Liver (tissue), 9 donors: Measurements from ENCODE around the gene NUCKS1. TPM values are rescaled to one million over a fixed set of nuclear protein-coding genes. Genes with fewer than 3 reads are reported as not detected.

ENCODE experiments used
- DNase-seq: peaks from one replicate; pipeline ENCODE4 v3.0.0-alpha.2; 2017; ENCODE audit warnings: low spot score
- H3K27ac ChIP-seq, 2 donors: one replicate each; pipeline ENCODE4 v1.7.0; 2013; ENCODE audit warnings: inconsistent platforms in 2 of 2, low read length in 2 of 2, control low read depth in 1 of 2, low read depth in 1 of 2, mild to moderate bottlenecking in 1 of 2
- H3K27me3 ChIP-seq, 4 donors: one replicate each; pipeline versions ENCODE4 v1.6.1 to v1.7.0; 2013; ENCODE audit warnings: low read length in 3 of 4, inconsistent platforms in 1 of 4, mild to moderate bottlenecking in 1 of 4, moderate library complexity in 1 of 4; ENCODE audit not compliant: control insufficient read depth in 4 of 4, insufficient read depth in 4 of 4
- H3K36me3 ChIP-seq, 4 donors: one replicate each; pipeline versions ENCODE4 v1.6.1 to v1.7.0; 2013; ENCODE audit warnings: low read length in 3 of 4, mild to moderate bottlenecking in 3 of 4, low read depth in 1 of 4, moderate library complexity in 1 of 4; ENCODE audit not compliant: control insufficient read depth in 4 of 4, insufficient read depth in 3 of 4
- H3K4me1 ChIP-seq, 4 donors: one replicate each; pipeline versions ENCODE4 v1.6.1 to v1.7.0; 2013; ENCODE audit warnings: low read length in 3 of 4, mild to moderate bottlenecking in 3 of 4, moderate library complexity in 1 of 4; ENCODE audit not compliant: control insufficient read depth in 4 of 4, insufficient read depth in 4 of 4
- H3K4me3 ChIP-seq, 3 donors: one replicate each; pipeline versions ENCODE4 v1.6.1 to v1.7.0; 2013; ENCODE audit warnings: low read length in 3 of 3, control low read depth in 1 of 3, low read depth in 1 of 3, mild to moderate bottlenecking in 1 of 3
- H3K9ac ChIP-seq, 2 donors: one replicate each; pipeline ENCODE4 v1.7.0; 2013; ENCODE audit warnings: low read length in 2 of 2, mild to moderate bottlenecking in 2 of 2, moderate library complexity in 2 of 2, control low read depth in 1 of 2, low read depth in 1 of 2
- H3K9me3 ChIP-seq, 4 donors: one replicate each; pipeline versions ENCODE4 v1.6.1 to v1.7.0; 2013; ENCODE audit warnings: low read length in 3 of 4; ENCODE audit not compliant: control insufficient read depth in 4 of 4
- ATF3 ChIP-seq: IDR thresholded peaks from 2 replicates; pipeline ENCODE4 v1.6.1; 2016; ENCODE audit warnings: antibody characterized with exemption
- EGR1 ChIP-seq, 2 donors: IDR thresholded peaks; 2 replicates each; pipeline ENCODE4 v1.6.1; 2016 to 2018; ENCODE audit warnings: antibody characterized with exemption in 2 of 2, low read depth in 2 of 2
- FOXA1 ChIP-seq: IDR thresholded peaks from 2 replicates; pipeline ENCODE4 v1.6.1; 2016; ENCODE audit warnings: antibody characterized with exemption
- FOXA2 ChIP-seq: IDR thresholded peaks from 2 replicates; pipeline ENCODE4 v1.6.1; 2016; ENCODE audit warnings: antibody characterized with exemption
- GABPA ChIP-seq, 2 donors: IDR thresholded peaks in 1 of 2; conservative IDR thresholded peaks in 1 of 2; 2 replicates each; pipeline ENCODE4 v1.6.1; 2016; ENCODE audit warnings: antibody characterized with exemption in 2 of 2, mild to moderate bottlenecking in 1 of 2, moderate library complexity in 1 of 2
- HNF4A ChIP-seq, 2 donors: conservative IDR thresholded peaks; 2 replicates each; pipeline ENCODE4 v1.6.1; 2016; ENCODE audit warnings: antibody characterized with exemption in 2 of 2, mild to moderate bottlenecking in 2 of 2
- HNF4G ChIP-seq: IDR thresholded peaks from 2 replicates; pipeline ENCODE4 v1.6.1; 2016; ENCODE audit warnings: antibody characterized with exemption
- JUND ChIP-seq, 2 donors: IDR thresholded peaks; 2 replicates each; pipeline ENCODE4 v1.6.1; 2016; ENCODE audit warnings: antibody characterized with exemption in 2 of 2
- RAD21 ChIP-seq, 2 donors: IDR thresholded peaks; 2 replicates each; pipeline ENCODE4 v1.6.1; 2016; ENCODE audit warnings: antibody characterized with exemption in 2 of 2, mild to moderate bottlenecking in 2 of 2
- REST ChIP-seq: IDR thresholded peaks from 2 replicates; pipeline ENCODE4 v1.6.1; 2016; ENCODE audit warnings: antibody characterized with exemption, mild to moderate bottlenecking
- RXRA ChIP-seq, 2 donors: IDR thresholded peaks; 2 replicates each; pipeline ENCODE4 v1.6.1; 2017 to 2018; ENCODE audit warnings: antibody characterized with exemption in 2 of 2, mild to moderate bottlenecking in 1 of 2
- SP1 ChIP-seq: IDR thresholded peaks from 2 replicates; pipeline ENCODE4 v1.6.1; 2018; ENCODE audit warnings: antibody characterized with exemption, mild to moderate bottlenecking
- TAF1 ChIP-seq: conservative IDR thresholded peaks from 2 replicates; pipeline ENCODE4 v1.6.1; 2016; ENCODE audit warnings: antibody characterized with exemption, mild to moderate bottlenecking
- YY1 ChIP-seq: IDR thresholded peaks from 2 replicates; pipeline ENCODE4 v1.6.1; 2016; ENCODE audit warnings: antibody characterized with exemption, mild to moderate bottlenecking
- ZBTB33 ChIP-seq: IDR thresholded peaks from 2 replicates; pipeline ENCODE4 v1.6.1; 2016; ENCODE audit warnings: antibody characterized with exemption
- WGBS: extraction: QIAGEN DNeasy Blood & Tissue Kit; methylation state at CpG from one replicate; pipeline ENCODE4 v1.1.7; 2013; 5-methylcytosine and 5-hydroxymethylcytosine counted together
- polyA plus RNA-seq, 2 donors: library from polyadenylated mRNA; stranded (reverse) in 1 of 2; unstranded in 1 of 2; fragments of 200-250 nt in 1 of 2; fragments of >200 nt in 1 of 2; fragmentation: Nextera tagmentation in 1 of 2; extraction: Ambion mirVana in 1 of 2; gene quantifications; one replicate each; pipeline versions ENCODE4 v1.2.1 to v1.2.3, GENCODE V29; 2013 to 2015
- total RNA-seq, 2 donors: library from RNA; depleted of rRNA; stranded (reverse); fragments of >200 nt; gene quantifications; one replicate each; pipeline ENCODE4 v1.2.3, GENCODE V29; 2014
- TF ChIP-seq, protein P1 (sequence below): fragments of 150-350 bp; IDR thresholded peaks from 2 replicates; pipeline ENCODE4 v1.5.1; 2017; ENCODE audit warnings: improper control_type of control experiment, low read depth, low read length; ENCODE audit not compliant: missing input control
- TF ChIP-seq, protein P2 (sequence below): IDR thresholded peaks from 2 replicates; pipeline ENCODE4 v1.6.1; 2016; ENCODE audit warnings: antibody characterized with exemption
- donor health status: healthy.
- donor health status: healthy.
- donor health status: healthy.
- donor health status: healthy.
- donor health status: healthy.

The NUCKS1 gene
- total and polyA plus RNA-seq, 4 donors = 27.0 to 86.1 (median 42.6) TPM

DNA sequence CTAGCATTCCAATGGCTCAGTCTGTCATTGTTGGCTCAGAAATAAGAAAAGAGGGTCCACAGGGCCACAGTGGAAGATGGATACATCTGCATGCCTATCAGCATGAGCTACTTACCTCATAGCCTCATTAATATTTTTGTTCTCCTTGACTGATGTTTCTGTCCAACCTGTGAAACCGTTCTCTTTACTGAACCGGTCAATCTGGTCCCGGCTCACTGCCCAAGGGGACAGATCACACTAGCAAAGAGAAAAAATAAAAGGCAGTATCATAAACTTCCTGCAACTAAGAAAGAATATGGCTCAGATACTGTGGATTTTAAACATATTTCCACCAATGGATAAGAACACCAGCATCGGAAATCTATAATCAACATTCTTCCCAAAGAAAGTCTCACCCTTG, 20.6 kb upstream of the NUCKS1 start:
- no peaks in the 10 kb centered on the region for H3K27me3 ChIP-seq
- no peak overlapping the region for H3K27ac ChIP-seq
- H3K4me3 ChIP-seq = no peak overlapping the region
- 92% methylated on average over 4 of the region's 4 CpGs for WGBS
- H3K36me3 ChIP-seq = peaks cover 0 to 9% (median 4%) of the 10 kb centered on the region in 4 donors
- H3K4me1 ChIP-seq = peaks cover 0 to 6% (median 4%) of the 10 kb centered on the region in 4 donors
- no peaks in the 10 kb centered on the region for H3K9me3 ChIP-seq
- no peak for TF ChIP-seq RAD21 (IDR thresholded peaks at IDR 0.05)
- TF ChIP-seq, protein P1, sequence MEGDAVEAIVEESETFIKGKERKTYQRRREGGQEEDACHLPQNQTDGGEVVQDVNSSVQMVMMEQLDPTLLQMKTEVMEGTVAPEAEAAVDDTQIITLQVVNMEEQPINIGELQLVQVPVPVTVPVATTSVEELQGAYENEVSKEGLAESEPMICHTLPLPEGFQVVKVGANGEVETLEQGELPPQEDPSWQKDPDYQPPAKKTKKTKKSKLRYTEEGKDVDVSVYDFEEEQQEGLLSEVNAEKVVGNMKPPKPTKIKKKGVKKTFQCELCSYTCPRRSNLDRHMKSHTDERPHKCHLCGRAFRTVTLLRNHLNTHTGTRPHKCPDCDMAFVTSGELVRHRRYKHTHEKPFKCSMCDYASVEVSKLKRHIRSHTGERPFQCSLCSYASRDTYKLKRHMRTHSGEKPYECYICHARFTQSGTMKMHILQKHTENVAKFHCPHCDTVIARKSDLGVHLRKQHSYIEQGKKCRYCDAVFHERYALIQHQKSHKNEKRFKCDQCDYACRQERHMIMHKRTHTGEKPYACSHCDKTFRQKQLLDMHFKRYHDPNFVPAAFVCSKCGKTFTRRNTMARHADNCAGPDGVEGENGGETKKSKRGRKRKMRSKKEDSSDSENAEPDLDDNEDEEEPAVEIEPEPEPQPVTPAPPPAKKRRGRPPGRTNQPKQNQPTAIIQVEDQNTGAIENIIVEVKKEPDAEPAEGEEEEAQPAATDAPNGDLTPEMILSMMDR = no peak
- TF ChIP-seq TAF1 = no peak
- no peak for TF ChIP-seq FOXA2
- no peak for TF ChIP-seq REST
- TF ChIP-seq ZBTB33 = no peak
- no peak for TF ChIP-seq FOXA1
- TF ChIP-seq JUND (IDR thresholded peaks at IDR 0.05) = no peak
- no peak for TF ChIP-seq HNF4G
- TF ChIP-seq, protein P2, sequence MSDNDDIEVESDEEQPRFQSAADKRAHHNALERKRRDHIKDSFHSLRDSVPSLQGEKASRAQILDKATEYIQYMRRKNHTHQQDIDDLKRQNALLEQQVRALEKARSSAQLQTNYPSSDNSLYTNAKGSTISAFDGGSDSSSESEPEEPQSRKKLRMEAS = no peak
- TF ChIP-seq RXRA (IDR thresholded peaks at IDR 0.05) = no peak
- no peak for TF ChIP-seq HNF4A (conservative IDR thresholded peaks at IDR 0.05)
- TF ChIP-seq GABPA (IDR thresholded peaks at IDR 0.05 in 1 of 2, conservative IDR thresholded peaks at IDR 0.05 in 1 of 2) = no peak
- TF ChIP-seq ATF3 = no peak
- TF ChIP-seq EGR1 (IDR thresholded peaks at IDR 0.05; ENCODE audit: low read depth in 2 of 2) = no peak
- no peak for TF ChIP-seq SP1
- TF ChIP-seq YY1 = no peak
- H3K9ac ChIP-seq = no peak overlapping the region
- DNase-seq = no peak
